Suprapubic skin (tissue), 4 donors: ENCODE measurements around the gene STAG1.

Experiments used
- EP300 ChIP-seq: sonication (generic); formaldehyde crosslinking; IDR thresholded peaks from one replicate; pipeline ENCODE4 v1.6.1; 2017; ENCODE audit warnings: antibody characterized with exemption
- POLR2AphosphoS5 ChIP-seq, 3 donors: sonication (generic); formaldehyde crosslinking; IDR thresholded peaks; one replicate each; pipeline ENCODE4 v1.6.1; 2017; ENCODE audit warnings: antibody characterized with exemption in 3 of 3

GRCh38 chr3:136644212-136644611 lies 108.0 kb downstream of the STAG1 start:
- no peak for TF ChIP-seq POLR2AphosphoS5 (IDR thresholded peaks at IDR 0.05)
- no peak for TF ChIP-seq EP300
